Measurements from ENCODE around the gene VPS52. TPM values are rescaled to one million over a fixed set of nuclear protein-coding genes. Genes with fewer than 3 reads are reported as not detected.

Gene VPS52
- total RNA-seq, 2 donors from 2014 or later = 37.1 to 40.5 TPM

DNA sequence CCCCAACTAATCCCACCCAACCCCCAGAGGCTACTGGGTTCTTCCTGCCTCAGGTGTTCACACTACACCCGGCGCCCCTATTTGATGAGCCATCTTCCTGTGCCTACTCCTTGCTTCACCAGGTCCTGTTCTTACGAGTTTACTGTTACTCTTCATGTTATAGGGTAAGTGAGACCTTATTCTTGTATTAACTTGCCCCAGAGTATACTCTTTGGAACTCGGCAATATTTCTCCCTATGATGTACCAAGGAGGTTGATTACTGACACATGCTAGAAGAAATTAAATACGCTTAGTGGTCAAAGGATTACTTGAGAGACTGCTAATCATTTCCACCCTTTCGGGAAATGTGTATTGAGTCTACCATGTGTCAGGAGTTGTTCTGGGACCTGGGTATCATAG is 54.4 kb downstream of the VPS52 start:
- H3K9me3 ChIP-seq = no peaks in the 10 kb centered on the region
- H3K27ac ChIP-seq = no peak overlapping the region
- TF ChIP-seq, protein P1, sequence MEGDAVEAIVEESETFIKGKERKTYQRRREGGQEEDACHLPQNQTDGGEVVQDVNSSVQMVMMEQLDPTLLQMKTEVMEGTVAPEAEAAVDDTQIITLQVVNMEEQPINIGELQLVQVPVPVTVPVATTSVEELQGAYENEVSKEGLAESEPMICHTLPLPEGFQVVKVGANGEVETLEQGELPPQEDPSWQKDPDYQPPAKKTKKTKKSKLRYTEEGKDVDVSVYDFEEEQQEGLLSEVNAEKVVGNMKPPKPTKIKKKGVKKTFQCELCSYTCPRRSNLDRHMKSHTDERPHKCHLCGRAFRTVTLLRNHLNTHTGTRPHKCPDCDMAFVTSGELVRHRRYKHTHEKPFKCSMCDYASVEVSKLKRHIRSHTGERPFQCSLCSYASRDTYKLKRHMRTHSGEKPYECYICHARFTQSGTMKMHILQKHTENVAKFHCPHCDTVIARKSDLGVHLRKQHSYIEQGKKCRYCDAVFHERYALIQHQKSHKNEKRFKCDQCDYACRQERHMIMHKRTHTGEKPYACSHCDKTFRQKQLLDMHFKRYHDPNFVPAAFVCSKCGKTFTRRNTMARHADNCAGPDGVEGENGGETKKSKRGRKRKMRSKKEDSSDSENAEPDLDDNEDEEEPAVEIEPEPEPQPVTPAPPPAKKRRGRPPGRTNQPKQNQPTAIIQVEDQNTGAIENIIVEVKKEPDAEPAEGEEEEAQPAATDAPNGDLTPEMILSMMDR (IDR thresholded peaks at IDR 0.05) = no peak
- TF ChIP-seq POLR2A (IDR thresholded peaks at IDR 0.05) = no peak
- intact Hi-C loops (cut with DNase I) = no loop called here
- peaks cover 19% of the 10 kb centered on the region for H3K4me1 ChIP-seq
- no peak overlapping the region for H3K4me3 ChIP-seq
- no peaks in the 10 kb centered on the region for H3K36me3 ChIP-seq (replicated peaks in 1 of 2; ENCODE audit: insufficient read depth in 1 of 2, low read depth in 2 of 2)
- no peak for ATAC-seq
- WGBS, 2 donors = 75 to 78% methylated on average over 6 of the region's 6 CpGs
- DNase-seq = no peak
- H3K27me3 ChIP-seq = no peaks in the 10 kb centered on the region

DNA sequence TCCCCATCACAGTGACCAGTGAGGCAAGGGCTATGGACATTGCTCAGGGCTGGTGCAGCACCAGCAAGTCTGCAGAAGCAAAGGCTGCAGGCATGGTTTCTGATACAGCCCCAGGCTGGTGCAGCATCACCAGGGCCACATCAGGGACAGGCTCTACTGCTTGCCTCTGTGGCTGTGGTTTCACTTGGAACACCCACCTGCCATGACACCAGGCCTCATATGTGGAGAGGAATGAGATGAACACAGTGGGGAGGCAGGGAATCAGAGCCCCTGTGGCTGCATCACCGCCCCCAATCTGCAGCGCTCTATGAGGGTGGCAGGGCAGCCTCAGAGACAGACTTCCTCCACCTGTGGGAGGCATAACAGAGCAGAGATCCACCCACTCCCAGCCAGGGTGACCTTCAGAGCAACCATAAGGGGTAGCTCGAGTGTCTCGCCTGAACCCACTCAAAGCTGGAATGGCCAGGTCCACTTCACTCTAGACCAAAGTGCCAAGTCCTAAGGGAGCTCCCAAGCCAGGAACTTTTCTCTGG is 55.5 kb downstream of the VPS52 start:
- TF ChIP-seq, protein P1 (IDR thresholded peaks at IDR 0.05) = no peak
- no peak for TF ChIP-seq POLR2A (IDR thresholded peaks at IDR 0.05)

DNA sequence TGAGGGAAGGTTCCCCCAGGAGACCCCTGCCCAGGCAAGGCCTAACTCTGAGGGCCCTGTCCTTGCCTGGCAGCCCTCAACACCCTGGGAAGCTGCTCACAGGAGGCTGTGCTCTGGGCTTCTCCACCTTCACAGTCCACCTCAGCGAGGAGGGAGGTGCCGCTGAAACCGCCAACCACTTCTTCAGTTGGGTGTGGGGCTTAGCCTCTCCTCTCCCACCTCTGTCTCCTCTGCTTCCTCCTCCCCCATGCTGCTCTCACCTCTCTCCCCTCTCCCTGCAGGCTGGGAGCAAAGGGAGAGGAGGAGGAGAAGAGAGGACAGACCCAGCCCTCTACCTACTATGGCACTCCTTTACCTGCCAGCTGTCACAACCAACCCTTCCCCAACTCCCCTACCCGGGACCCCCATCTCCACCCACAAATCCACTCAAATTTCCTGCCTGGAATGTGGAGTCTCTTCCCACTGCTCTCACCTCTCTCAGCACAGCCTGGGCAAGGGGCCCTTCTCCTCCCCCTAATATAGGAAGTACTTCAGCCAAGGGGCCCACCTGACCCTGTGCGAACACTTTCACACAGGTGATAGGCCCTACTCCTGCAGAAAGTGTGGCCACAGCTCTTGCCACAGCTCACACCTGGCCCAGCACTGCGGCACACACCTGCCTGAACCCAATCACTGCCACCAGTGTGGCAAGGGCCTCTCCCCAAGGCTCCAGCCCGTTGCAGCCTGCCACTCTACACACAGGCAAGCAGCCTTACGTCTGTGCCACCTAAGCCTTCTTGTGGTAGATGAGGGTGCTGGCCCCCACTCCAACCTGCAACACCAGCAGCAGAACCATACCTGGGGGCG is 56.2 kb downstream of the VPS52 start:
- no peaks in the 10 kb centered on the region for H3K36me3 ChIP-seq (replicated peaks in 1 of 2; ENCODE audit: insufficient read depth in 1 of 2, low read depth in 2 of 2)
- ATAC-seq = no peak
- no peak for DNase-seq
- peaks cover 20% of the 10 kb centered on the region for H3K4me1 ChIP-seq
- no peaks in the 10 kb centered on the region for H3K9me3 ChIP-seq
- H3K27ac ChIP-seq = no peak overlapping the region
- no peak overlapping the region for H3K4me3 ChIP-seq
- intact Hi-C loops (cut with DNase I) = no loop called here
- 67 to 75% methylated on average over 6 to 9 of the region's 9 CpGs for WGBS, 2 donors
- TF ChIP-seq POLR2A (IDR thresholded peaks at IDR 0.05) = no peak
- TF ChIP-seq, protein P1 (IDR thresholded peaks at IDR 0.05) = no peak
- no peaks in the 10 kb centered on the region for H3K27me3 ChIP-seq

More for the DNA sequence above, 55.5 kb downstream of the VPS52 start:
- 85 to 91% methylated on average over 2 to 4 of the region's 4 CpGs for WGBS, 2 donors
- no peaks in the 10 kb centered on the region for H3K36me3 ChIP-seq (replicated peaks in 1 of 2; ENCODE audit: insufficient read depth in 1 of 2, low read depth in 2 of 2)
- no peaks in the 10 kb centered on the region for H3K9me3 ChIP-seq
- DNase-seq (no peak), ATAC-seq (no peak)
- H3K27me3 ChIP-seq = no peaks in the 10 kb centered on the region
- H3K27ac ChIP-seq = no peak overlapping the region
- intact Hi-C loops (cut with DNase I) = no loop called here
- no peak overlapping the region for H3K4me3 ChIP-seq
- peaks cover 20% of the 10 kb centered on the region for H3K4me1 ChIP-seq

DNA sequence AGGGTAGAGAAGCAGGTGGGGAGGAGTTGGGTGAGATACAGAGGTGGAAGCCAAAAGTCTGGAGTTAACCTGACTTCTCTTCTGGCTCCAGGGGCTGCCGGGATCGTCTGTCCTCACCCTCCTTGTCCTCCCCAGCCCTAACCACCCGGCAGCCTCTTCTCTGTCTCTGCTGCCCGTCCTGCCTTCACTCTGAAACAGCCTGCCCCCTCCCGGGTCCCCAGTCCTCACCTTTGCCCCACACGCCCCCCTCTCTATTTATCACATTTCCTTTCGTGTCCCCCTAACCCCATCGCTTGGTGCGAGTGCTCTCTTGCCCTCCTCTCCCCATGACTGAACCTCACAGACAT is 57.7 kb downstream of the VPS52 start:
- H3K4me1 ChIP-seq = peaks cover 28% of the 10 kb centered on the region
- intact Hi-C loops (cut with DNase I) = no loop called here
- H3K4me3 ChIP-seq = no peak overlapping the region
- ATAC-seq (no peak), DNase-seq (no peak)
- H3K27me3 ChIP-seq = no peaks in the 10 kb centered on the region
- H3K9me3 ChIP-seq = no peaks in the 10 kb centered on the region
- WGBS, 2 donors = 34 to 38% methylated on average over 9 of the region's 9 CpGs
- H3K36me3 ChIP-seq (replicated peaks in 1 of 2; ENCODE audit: insufficient read depth in 1 of 2, low read depth in 2 of 2) = no peaks in the 10 kb centered on the region
- no peak overlapping the region for H3K27ac ChIP-seq
- TF ChIP-seq, protein P1 (IDR thresholded peaks at IDR 0.05) = no peak
- no peak for TF ChIP-seq POLR2A (IDR thresholded peaks at IDR 0.05)

All from body of pancreas (tissue), 4 donors.